A549 treated with AZD9567 at 1 μM for 4 hours (cell line): ENCODE results near the gene GPR22. TPM values are rescaled to one million over a fixed set of nuclear protein-coding genes. Genes with fewer than 3 reads are reported as not detected.

Experiments
- total RNA-seq: library from RNA; stranded (reverse); fragments of 200-300 nt; extraction: Qiagen RNA extraction; gene quantifications from 5 replicates; pipeline ENCODE4 v1.2.3, GENCODE V29; 2022; ENCODE audit not compliant: insufficient read depth

Gene GPR22, protein sequence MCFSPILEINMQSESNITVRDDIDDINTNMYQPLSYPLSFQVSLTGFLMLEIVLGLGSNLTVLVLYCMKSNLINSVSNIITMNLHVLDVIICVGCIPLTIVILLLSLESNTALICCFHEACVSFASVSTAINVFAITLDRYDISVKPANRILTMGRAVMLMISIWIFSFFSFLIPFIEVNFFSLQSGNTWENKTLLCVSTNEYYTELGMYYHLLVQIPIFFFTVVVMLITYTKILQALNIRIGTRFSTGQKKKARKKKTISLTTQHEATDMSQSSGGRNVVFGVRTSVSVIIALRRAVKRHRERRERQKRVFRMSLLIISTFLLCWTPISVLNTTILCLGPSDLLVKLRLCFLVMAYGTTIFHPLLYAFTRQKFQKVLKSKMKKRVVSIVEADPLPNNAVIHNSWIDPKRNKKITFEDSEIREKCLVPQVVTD
- total RNA-seq = not detected in 5 replicates

GRCh38 chr7:107469929-107470328 lies at the start of gene GPR22:
Gene GPR22, plus strand, starts transcription at chr7:107470057. Its CDS starts 4,004 bp downstream, at chr7:107474061.

Other genes starting within 250 kb of the GPR22 start
- gene COG5, start 93.9 kb downstream of the GPR22 start, total RNA-seq = 8.1 to 18.2 TPM (median 10.1 TPM) in 5 replicates
- 5.4 to 9.6 TPM (median 9.2 TPM) in 5 replicates for gene DUS4L, start 93.9 kb downstream of the GPR22 start, total RNA-seq
- 36.2 to 81.9 TPM (median 40.5 TPM) in 5 replicates for gene BCAP29, start 110.2 kb downstream of the GPR22 start, total RNA-seq
- gene SLC26A4, start 190.8 kb downstream of the GPR22 start, total RNA-seq = 0.06 to 0.15 TPM (median 0.10 TPM) in 4 of 5 replicates, not detected in the other